Prostate gland (tissue), 2 donors: ENCODE measurements around the gene MLANA.

Source experiments
- CTCF ChIP-seq, 4 experiments: fragments of 200-600 bp in 2 of 4; fragments of 450-650 bp in 2 of 4; sonication (generic) in 2 of 4; IDR thresholded peaks; 1 replicate in 3 of 4; 2 replicates in 1 of 4; pipeline ENCODE4 v1.5.1; 2016 to 2019; ENCODE audit warnings: antibody characterized with exemption in 4 of 4, mild to moderate bottlenecking in 2 of 4, moderate library complexity in 2 of 4
- POLR2A ChIP-seq: fragments of 450-650 bp; IDR thresholded peaks from one replicate; pipeline ENCODE4 v1.6.1; 2016; ENCODE audit warnings: antibody characterized with exemption, mild to moderate bottlenecking

DNA sequence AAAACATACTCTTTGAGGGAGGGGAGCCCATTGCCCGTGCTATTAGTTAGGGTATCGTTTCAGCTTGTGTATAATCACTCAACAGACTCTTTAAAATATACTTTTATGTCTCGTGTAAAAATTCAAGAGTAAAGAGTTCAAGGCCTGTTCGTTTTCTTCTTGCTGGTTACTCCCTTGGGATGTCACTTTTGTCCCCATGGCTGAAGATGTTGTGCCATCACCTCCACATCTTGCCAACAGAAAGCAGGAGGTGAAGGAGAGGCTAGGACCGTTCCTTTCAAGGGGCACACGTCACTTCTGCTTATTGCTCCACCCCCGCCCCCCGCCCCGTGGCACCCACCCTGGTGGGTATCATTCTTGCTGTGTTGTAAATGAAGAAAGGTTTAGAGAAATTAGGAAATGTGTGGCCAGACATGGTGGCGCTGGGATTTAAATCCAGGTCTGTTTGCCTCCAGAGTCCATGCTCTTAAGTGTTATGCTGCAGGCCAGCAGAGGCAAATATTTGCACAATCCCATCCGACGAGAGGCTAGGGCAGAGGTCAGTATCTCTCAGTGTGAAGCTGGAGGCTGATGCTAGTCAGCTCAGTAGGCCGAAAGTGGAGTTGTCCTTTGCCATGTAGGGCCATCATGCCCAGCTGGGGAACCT is 3.0 kb downstream of the MLANA start:
- TF ChIP-seq POLR2A, result no peak
- no peak for TF ChIP-seq CTCF (IDR thresholded peaks at IDR 0.05)
